Measurements from ENCODE around the gene CDH22. TPM values are rescaled to one million over a fixed set of nuclear protein-coding genes. Genes with fewer than 3 reads are reported as not detected.

CDH22 gene
- total RNA-seq, 1 experiment from 2014 or later = 6.4 TPM

DNA sequence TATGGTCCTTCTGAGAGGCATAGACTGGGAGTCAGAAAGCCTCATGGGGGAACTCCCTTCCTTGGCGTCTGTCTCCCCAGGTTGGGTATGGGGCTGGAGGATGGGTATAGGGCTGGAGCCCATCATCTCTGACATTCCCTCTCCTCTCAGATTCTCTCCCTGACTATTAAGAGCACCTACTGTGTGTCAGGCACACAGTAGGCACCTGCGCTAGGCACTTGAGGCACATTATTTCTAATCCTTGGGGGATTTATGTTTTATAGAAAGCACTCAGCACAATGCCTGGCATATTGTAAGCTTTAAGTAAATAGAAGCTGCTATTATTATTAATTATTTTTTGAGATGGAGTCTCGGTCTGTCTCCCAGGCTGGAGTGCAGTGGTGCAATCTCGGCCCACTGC lies 113.9 kb downstream of the CDH22 start:
- H2AFZ ChIP-seq (ENCODE audit: low read length) = no peak overlapping the region
- H3K9me2 ChIP-seq (replicated peaks; ENCODE audit: insufficient read depth, low read length) = no peaks in the 10 kb centered on the region
- H3K9ac ChIP-seq (ENCODE audit: low read length) = no peak overlapping the region
- H3K4me1 ChIP-seq (ENCODE audit: low read length) = peaks cover 20% of the 10 kb centered on the region
- H3K27ac ChIP-seq (ENCODE audit: low read length) = no peak overlapping the region
- no peaks in the 10 kb centered on the region for H4K20me1 ChIP-seq (ENCODE audit: insufficient read depth, low read depth, low read length)
- no peak overlapping the region for H3K4me2 ChIP-seq (ENCODE audit: low read depth, low read length, poor library complexity, severe bottlenecking)
- H3K36me3 ChIP-seq (ENCODE audit: insufficient read depth, low read length) = no peaks in the 10 kb centered on the region; the same call in 1 of the 2 replicates
- no peaks in the 10 kb centered on the region for H3K79me2 ChIP-seq (ENCODE audit: low read length)
- DNase-seq = no peak
- no peaks in the 10 kb centered on the region for H3K27me3 ChIP-seq (ENCODE audit: low read length)
- H3K9me3 ChIP-seq (ENCODE audit: low read length) = no peaks in the 10 kb centered on the region
- H3K4me3 ChIP-seq (ENCODE audit: low read length) = no peak overlapping the region

DNA sequence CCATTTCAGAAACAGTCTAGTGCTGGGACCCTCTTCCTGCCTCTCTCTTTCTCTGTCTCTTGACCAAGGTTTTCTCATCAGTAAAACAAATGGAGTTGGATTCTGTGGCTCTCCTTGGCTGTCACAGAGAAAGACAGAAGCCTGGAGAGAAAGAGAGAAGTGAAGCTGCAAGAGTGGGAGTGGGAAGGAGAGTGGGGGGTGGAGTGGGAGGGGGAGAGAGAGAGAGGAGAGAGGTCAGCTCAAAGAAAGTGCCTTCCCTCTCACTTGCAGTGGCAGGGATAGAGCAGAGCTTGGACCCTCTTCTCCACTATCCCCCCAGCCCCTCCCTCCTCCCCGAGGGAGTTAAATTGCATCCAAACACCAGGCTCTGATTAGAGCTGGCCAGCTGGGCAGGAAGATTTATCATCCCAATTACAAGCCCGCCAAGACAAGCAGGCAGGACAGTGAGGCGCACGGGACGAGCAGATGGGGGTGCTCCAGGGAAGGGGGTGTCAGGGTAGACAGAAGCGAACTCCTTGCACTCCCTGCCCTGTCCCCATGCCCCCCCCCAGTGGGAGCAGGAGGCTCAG lies 115.8 kb downstream of the CDH22 start:
- Histone ChIP-seq H3K4me1 (ENCODE audit: low read length) (peaks cover 20% of the 10 kb centered on the region), H3K4me3 (ENCODE audit: low read length) (no peak overlapping the region), H3K9me3 (ENCODE audit: low read length) (no peaks in the 10 kb centered on the region), H3K27me3 (ENCODE audit: low read length) (no peaks in the 10 kb centered on the region), H4K20me1 (ENCODE audit: insufficient read depth, low read depth, low read length) (no peaks in the 10 kb centered on the region), H3K36me3 (ENCODE audit: insufficient read depth, low read length) (no peaks in the 10 kb centered on the region; the same call in 1 of the 2 replicates), H3K4me2 (ENCODE audit: low read depth, low read length, poor library complexity, severe bottlenecking) (no peak overlapping the region), H3K9me2 (replicated peaks; ENCODE audit: insufficient read depth, low read length) (no peaks in the 10 kb centered on the region), H3K27ac (ENCODE audit: low read length) (no peak overlapping the region), H2AFZ (ENCODE audit: low read length) (no peak overlapping the region), H3K79me2 (ENCODE audit: low read length) (no peaks in the 10 kb centered on the region), H3K9ac (ENCODE audit: low read length) (no peak overlapping the region)
- no peak for DNase-seq

DNA sequence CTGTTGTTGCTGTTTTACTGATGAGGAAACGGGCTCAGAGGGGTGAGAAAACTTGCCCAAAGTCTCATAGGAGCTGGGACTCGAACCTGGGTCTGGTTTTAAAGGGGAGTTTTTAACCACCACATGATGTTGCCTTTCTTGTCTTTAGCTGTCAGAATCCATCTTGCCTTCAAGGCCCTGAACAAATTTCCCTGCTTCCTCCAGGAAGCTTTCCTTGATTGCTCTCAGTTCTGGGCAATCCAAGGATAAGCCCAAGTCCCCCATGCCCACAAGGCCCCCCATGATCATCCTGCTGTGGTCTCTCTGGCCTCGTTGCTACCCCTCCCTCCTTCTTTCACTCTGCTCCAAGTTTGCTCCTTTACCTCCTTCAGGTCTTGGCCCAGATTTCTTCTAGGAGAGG lies 116.7 kb downstream of the CDH22 start:
- H3K9me3 ChIP-seq (ENCODE audit: low read length) = no peaks in the 10 kb centered on the region
- no peak overlapping the region for H3K4me3 ChIP-seq (ENCODE audit: low read length)
- no peak overlapping the region for H2AFZ ChIP-seq (ENCODE audit: low read length)
- H3K36me3 ChIP-seq (ENCODE audit: insufficient read depth, low read length) = no peaks in the 10 kb centered on the region; the same call in 1 of the 2 replicates
- H3K4me1 ChIP-seq (ENCODE audit: low read length) = peaks cover 20% of the 10 kb centered on the region
- no peak overlapping the region for H3K4me2 ChIP-seq (ENCODE audit: low read depth, low read length, poor library complexity, severe bottlenecking)
- DNase-seq = no peak
- H3K27me3 ChIP-seq (ENCODE audit: low read length) = no peaks in the 10 kb centered on the region
- H3K9me2 ChIP-seq (replicated peaks; ENCODE audit: insufficient read depth, low read length) = no peaks in the 10 kb centered on the region
- no peak overlapping the region for H3K27ac ChIP-seq (ENCODE audit: low read length)
- H3K79me2 ChIP-seq (ENCODE audit: low read length) = no peaks in the 10 kb centered on the region
- no peaks in the 10 kb centered on the region for H4K20me1 ChIP-seq (ENCODE audit: insufficient read depth, low read depth, low read length)
- no peak overlapping the region for H3K9ac ChIP-seq (ENCODE audit: low read length)

DNA sequence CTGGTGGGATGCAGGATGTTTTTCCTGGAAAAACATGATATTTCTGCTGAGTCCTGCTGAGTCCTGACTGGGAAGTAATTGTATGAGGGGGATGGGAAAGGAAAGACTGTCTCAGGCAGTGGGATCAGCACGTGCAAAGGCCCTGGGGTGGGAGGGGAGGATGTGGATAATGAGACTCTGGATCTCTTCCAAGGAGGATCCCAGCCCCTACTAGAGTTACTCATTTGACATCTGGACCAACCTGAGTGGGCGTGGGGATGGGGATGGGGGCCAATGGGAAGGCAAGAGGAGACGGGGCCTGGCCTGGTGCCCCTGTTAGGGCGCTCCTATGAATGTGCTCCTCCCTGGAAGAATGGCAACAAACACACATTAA lies 117.1 kb downstream of the CDH22 start:
- H3K4me1 ChIP-seq (ENCODE audit: low read length) = peaks cover 20% of the 10 kb centered on the region
- H3K27ac ChIP-seq (ENCODE audit: low read length) = peak overlapping the region; percentile 38; the same call in 1 of the 2 replicates
- no peak for DNase-seq
- no peak overlapping the region for H2AFZ ChIP-seq (ENCODE audit: low read length)
- no peak overlapping the region for H3K4me2 ChIP-seq (ENCODE audit: low read depth, low read length, poor library complexity, severe bottlenecking)
- H3K9me3 ChIP-seq (ENCODE audit: low read length) = no peaks in the 10 kb centered on the region
- H3K9me2 ChIP-seq (replicated peaks; ENCODE audit: insufficient read depth, low read length) = no peaks in the 10 kb centered on the region
- H3K27me3 ChIP-seq (ENCODE audit: low read length) = no peaks in the 10 kb centered on the region
- no peaks in the 10 kb centered on the region for H3K79me2 ChIP-seq (ENCODE audit: low read length)
- no peak overlapping the region for H3K9ac ChIP-seq (ENCODE audit: low read length)
- no peaks in the 10 kb centered on the region; the same call in 1 of the 2 replicates for H3K36me3 ChIP-seq (ENCODE audit: insufficient read depth, low read length)
- H4K20me1 ChIP-seq (ENCODE audit: insufficient read depth, low read depth, low read length) = no peaks in the 10 kb centered on the region
- H3K4me3 ChIP-seq (ENCODE audit: low read length) = no peak overlapping the region

DNA sequence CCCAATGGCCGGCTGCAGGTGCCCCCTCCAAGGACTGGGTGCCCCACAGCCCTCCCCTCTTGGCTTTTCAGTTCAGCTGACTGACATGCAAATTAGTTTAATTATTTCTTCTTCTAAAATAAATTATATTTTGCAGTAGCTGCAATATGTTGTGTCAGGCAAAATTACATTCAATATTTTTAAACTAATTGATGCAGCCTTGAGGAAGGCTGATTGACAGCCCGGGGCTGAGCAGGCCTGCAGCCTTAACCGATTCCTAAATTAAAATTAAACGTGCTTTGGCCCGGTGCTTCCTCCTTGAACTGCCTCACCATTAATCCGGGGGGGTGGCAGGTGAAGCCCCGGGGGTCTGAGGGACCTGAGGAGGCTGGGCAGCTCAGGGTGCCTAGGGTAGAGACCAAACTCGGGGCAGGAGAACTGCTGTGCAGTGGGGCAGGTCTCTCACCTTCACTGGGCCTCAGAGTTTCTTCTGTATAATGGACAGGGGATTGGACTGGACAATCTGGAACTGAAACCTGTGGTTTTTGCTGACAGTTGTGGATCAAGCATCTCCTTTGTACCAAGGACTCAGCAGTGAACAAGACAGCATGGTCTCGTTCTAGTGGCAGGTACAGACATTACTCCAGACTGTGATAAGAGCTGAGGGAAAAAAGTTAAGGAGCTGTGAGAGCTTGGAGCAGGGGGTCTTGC lies 117.7 kb downstream of the CDH22 start:
- H3K9me3 ChIP-seq (ENCODE audit: low read length) = no peaks in the 10 kb centered on the region
- H3K4me1 ChIP-seq (ENCODE audit: low read length) = peaks cover 20% of the 10 kb centered on the region
- no peaks in the 10 kb centered on the region for H4K20me1 ChIP-seq (ENCODE audit: insufficient read depth, low read depth, low read length)
- no peaks in the 10 kb centered on the region for H3K79me2 ChIP-seq (ENCODE audit: low read length)
- H3K9me2 ChIP-seq (replicated peaks; ENCODE audit: insufficient read depth, low read length) = no peaks in the 10 kb centered on the region
- H2AFZ ChIP-seq (ENCODE audit: low read length) = no peak overlapping the region
- no peak overlapping the region for H3K4me3 ChIP-seq (ENCODE audit: low read length)
- no peaks in the 10 kb centered on the region; the same call in 1 of the 2 replicates for H3K36me3 ChIP-seq (ENCODE audit: insufficient read depth, low read length)
- H3K27ac ChIP-seq (ENCODE audit: low read length) = peak overlapping the region; percentile 38
- no peak for DNase-seq
- no peak overlapping the region for H3K9ac ChIP-seq (ENCODE audit: low read length)
- H3K27me3 ChIP-seq (ENCODE audit: low read length) = no peaks in the 10 kb centered on the region
- H3K4me2 ChIP-seq (ENCODE audit: low read depth, low read length, poor library complexity, severe bottlenecking) = peak overlapping the region; percentile 8

DNA sequence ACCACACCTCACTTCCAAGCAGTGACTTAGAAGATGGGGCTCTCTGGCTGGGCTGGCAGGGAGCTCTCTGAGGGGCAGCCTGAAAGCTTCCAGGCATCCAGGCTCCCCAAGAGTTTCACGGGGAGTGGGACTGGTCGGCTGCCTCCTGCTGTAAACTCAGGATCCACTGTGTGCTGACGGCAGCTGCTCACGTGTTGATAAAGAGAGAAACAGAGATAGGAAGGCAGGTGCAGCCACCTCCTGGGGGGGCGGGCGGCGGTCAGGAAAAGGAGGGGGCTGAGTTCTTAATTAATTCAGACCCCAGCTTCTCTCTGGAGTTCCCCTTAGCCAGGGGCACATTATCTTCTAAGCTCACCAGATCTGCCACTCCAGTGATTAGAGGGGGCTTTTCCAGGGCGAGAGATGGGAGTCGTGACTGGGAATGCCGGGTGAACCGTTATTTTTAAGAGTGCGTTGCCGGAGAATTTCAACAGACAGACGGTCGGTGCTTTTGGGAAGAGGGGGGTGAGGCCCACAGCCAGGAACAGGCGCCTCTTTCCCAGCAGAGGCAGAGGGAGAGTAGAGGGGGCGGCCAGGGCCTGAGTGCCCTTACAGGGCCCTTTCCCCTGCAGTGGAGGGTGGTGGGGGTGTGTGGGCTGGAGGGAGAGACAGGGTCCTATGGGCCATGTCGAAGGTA lies 119.3 kb downstream of the CDH22 start:
- Histone ChIP-seq H3K4me1 (ENCODE audit: low read length) (peaks cover 20% of the 10 kb centered on the region), H3K9ac (ENCODE audit: low read length) (no peak overlapping the region), H3K79me2 (ENCODE audit: low read length) (no peaks in the 10 kb centered on the region), H3K36me3 (ENCODE audit: insufficient read depth, low read length) (no peaks in the 10 kb centered on the region; the same call in 1 of the 2 replicates), H3K4me2 (ENCODE audit: low read depth, low read length, poor library complexity, severe bottlenecking) (no peak overlapping the region), H3K27me3 (ENCODE audit: low read length) (no peaks in the 10 kb centered on the region), H4K20me1 (ENCODE audit: insufficient read depth, low read depth, low read length) (no peaks in the 10 kb centered on the region), H3K4me3 (ENCODE audit: low read length) (no peak overlapping the region), H3K27ac (ENCODE audit: low read length) (no peak overlapping the region), H3K9me3 (ENCODE audit: low read length) (no peaks in the 10 kb centered on the region), H2AFZ (ENCODE audit: low read length) (no peak overlapping the region), H3K9me2 (replicated peaks; ENCODE audit: insufficient read depth, low read length) (no peaks in the 10 kb centered on the region)
- DNase-seq = no peak

DNA sequence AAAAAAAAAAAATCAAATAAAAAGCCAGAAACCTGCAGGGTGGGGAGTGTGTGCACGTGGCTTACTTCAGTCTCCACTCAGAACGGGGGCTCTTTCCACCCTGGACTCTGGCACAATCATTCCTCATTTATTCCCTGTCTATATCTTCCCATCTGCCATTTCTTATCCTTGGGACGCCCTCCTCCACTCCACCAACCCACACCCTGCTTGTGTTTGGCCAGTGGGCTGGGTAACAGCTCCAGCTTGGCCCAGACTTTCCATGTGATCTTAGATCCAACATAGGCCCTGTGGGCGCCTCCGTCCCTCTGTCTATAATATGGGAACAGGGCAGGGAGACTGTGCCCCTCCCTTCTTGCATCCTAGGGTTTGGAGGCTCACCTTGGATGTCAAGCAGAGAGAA lies 122.1 kb downstream of the CDH22 start:
- DNase-seq = no peak
- Histone ChIP-seq H2AFZ (ENCODE audit: low read length) (no peak overlapping the region), H3K9me2 (replicated peaks; ENCODE audit: insufficient read depth, low read length) (no peaks in the 10 kb centered on the region), H3K9me3 (ENCODE audit: low read length) (no peaks in the 10 kb centered on the region), H3K4me3 (ENCODE audit: low read length) (no peak overlapping the region), H3K4me2 (ENCODE audit: low read depth, low read length, poor library complexity, severe bottlenecking) (no peak overlapping the region), H3K27ac (ENCODE audit: low read length) (no peak overlapping the region), H4K20me1 (ENCODE audit: insufficient read depth, low read depth, low read length) (no peaks in the 10 kb centered on the region), H3K4me1 (ENCODE audit: low read length) (peaks cover 13% of the 10 kb centered on the region), H3K36me3 (ENCODE audit: insufficient read depth, low read length) (no peaks in the 10 kb centered on the region), H3K79me2 (ENCODE audit: low read length) (no peaks in the 10 kb centered on the region), H3K9ac (ENCODE audit: low read length) (no peak overlapping the region), H3K27me3 (ENCODE audit: low read length) (no peaks in the 10 kb centered on the region)

DNA sequence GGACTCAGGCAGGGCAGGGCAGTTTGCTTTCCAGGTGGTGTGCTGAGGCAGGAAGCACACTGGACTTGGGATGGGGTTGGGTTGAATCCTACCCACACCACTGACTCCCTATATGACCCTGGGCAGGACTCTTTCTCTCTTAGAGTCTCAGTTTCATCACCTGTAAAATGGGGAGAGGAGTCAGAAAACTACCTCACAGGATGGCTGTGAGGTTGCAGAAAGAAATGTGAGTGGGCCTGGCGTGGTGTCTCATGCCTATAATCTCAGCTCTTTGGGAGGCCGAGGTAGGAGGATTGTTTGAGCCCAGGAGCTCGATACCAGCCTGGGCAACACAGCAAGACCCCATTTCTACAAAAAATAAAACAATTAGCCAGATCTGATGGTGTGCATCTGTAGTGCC lies 122.9 kb downstream of the CDH22 start:
- H3K4me2 ChIP-seq (ENCODE audit: low read depth, low read length, poor library complexity, severe bottlenecking) = no peak overlapping the region
- H3K9ac ChIP-seq (ENCODE audit: low read length) = no peak overlapping the region
- H2AFZ ChIP-seq (ENCODE audit: low read length) = no peak overlapping the region

More for the DNA sequence above, 122.9 kb downstream of the CDH22 start:
- Histone ChIP-seq H3K36me3 (ENCODE audit: insufficient read depth, low read length) (no peaks in the 10 kb centered on the region), H3K4me3 (ENCODE audit: low read length) (no peak overlapping the region), H3K9me2 (replicated peaks; ENCODE audit: insufficient read depth, low read length) (no peaks in the 10 kb centered on the region), H3K4me1 (ENCODE audit: low read length) (peaks cover 4% of the 10 kb centered on the region), H3K27ac (ENCODE audit: low read length) (no peak overlapping the region), H4K20me1 (ENCODE audit: insufficient read depth, low read depth, low read length) (no peaks in the 10 kb centered on the region), H3K9me3 (ENCODE audit: low read length) (no peaks in the 10 kb centered on the region), H3K79me2 (ENCODE audit: low read length) (no peaks in the 10 kb centered on the region), H3K27me3 (ENCODE audit: low read length) (no peaks in the 10 kb centered on the region)
- DNase-seq = no peak

Data from Karpas-422 (cell line).